A549 (cell line): Measurements from ENCODE around the gene ANKS1B. TPM values are rescaled to one million over a fixed set of nuclear protein-coding genes. Genes with fewer than 3 reads are reported as not detected.

ENCODE experiments used
- ATAC-seq, 2 experiments: fragments of 200-7000 bp in 1 of 2; fragments of >200 bp in 1 of 2; cut with Nextera tagmentation in 1 of 2; cut with Tn5 transposase in 1 of 2; 3 replicates each; pipeline versions ENCODE4 v1.8.0 to v1.9.1; 2018 to 2020; ENCODE audit warnings: mild to moderate bottlenecking in 1 of 2, moderate library complexity in 1 of 2
- CTCF ChIA-PET: fragments of 300-600 bp; sonication (Branson Sonifier 250); formaldehyde crosslinking; extraction: SDS; loops from one replicate; lab custom pipeline; 2021; ENCODE audit warnings: antibody characterized with exemption, inconsistent platforms; lab: Yijun Ruan, JAX
- POLR2A ChIA-PET: fragments of 350-600 bp; formaldehyde crosslinking; extraction: SDS; loops from one replicate; lab custom pipeline; 2021; ENCODE audit warnings: antibody characterized with exemption, inconsistent platforms; lab: Yijun Ruan, JAX
- DNase-seq, 2 experiments: peaks; one replicate each; pipeline versions ENCODE4 v3.0.0 to v3.0.0-alpha.2; 2011 to 2016; ENCODE audit warnings: low read depth in 1 of 2, low spot score in 1 of 2
- FAIRE-seq: peaks from 2 replicates; lab custom pipeline; 2011; peaks lifted over from hg19 to GRCh38; lab: Jason Lieb, UNC
- H3K27ac ChIP-seq, 2 experiments: fragments of >200 bp; sonication (Bioruptor Twin); formaldehyde crosslinking; 3 replicates each; pipeline ENCODE4 v1.5.1; 2016 to 2017
- H3K4me1 ChIP-seq: fragments of >200 bp; sonication (Bioruptor Twin); formaldehyde crosslinking; 3 replicates; pipeline ENCODE4 v1.6.1; 2016
- H3K4me2 ChIP-seq: fragments of >200 bp; sonication (Bioruptor Twin); formaldehyde crosslinking; 3 replicates; pipeline ENCODE4 v1.6.1; 2016
- H3K4me3 ChIP-seq: fragments of >200 bp; sonication (Bioruptor Twin); formaldehyde crosslinking; 3 replicates; pipeline ENCODE4 v1.5.1; 2016
- H3K9me3 ChIP-seq: fragments of >200 bp; sonication (Bioruptor Twin); formaldehyde crosslinking; 3 replicates; pipeline ENCODE4 v1.6.1; 2016
- CBX2 ChIP-seq: fragments of 200-600 bp; sonication (generic); IDR thresholded peaks from 2 replicates; pipeline ENCODE4 v1.6.1; 2016; ENCODE audit warnings: low read depth, mild to moderate bottlenecking, borderline replicate concordance
- CEBPB ChIP-seq, 2 experiments: fragments of >200 bp in 1 of 2; sonication (Bioruptor Twin) in 1 of 2; formaldehyde crosslinking in 1 of 2; IDR thresholded peaks; 2 replicates each; pipeline ENCODE4 v1.6.1; 2012 to 2016
- EHF ChIP-seq: fragments of 250-450 bp; sonication (Bioruptor Pico); IDR thresholded peaks from 2 replicates; pipeline ENCODE4 v1.5.0; 2020; ENCODE audit warnings: mild to moderate bottlenecking
- ESRRA ChIP-seq: fragments of 150-350 bp; IDR thresholded peaks from 2 replicates; pipeline ENCODE4 v1.6.1; 2014; ENCODE audit warnings: mild to moderate bottlenecking, low read length, borderline replicate concordance
- FOSL2 ChIP-seq, 2 experiments: fragments of 450-650 bp in 1 of 2; fragments of >200 bp in 1 of 2; sonication (Bioruptor Twin) in 1 of 2; formaldehyde crosslinking; IDR thresholded peaks; 2 replicates each; pipeline versions ENCODE4 v1.5.0 to v1.6.1; 2016 to 2020; ENCODE audit warnings: mild to moderate bottlenecking in 1 of 2, moderate library complexity in 1 of 2
- FOXS1 ChIP-seq: fragments of 250-450 bp; sonication (Bioruptor Pico); IDR thresholded peaks from 2 replicates; pipeline ENCODE4 v1.5.0; 2020; ENCODE audit warnings: mild to moderate bottlenecking, moderate library complexity
- HEYL ChIP-seq: fragments of 250-450 bp; sonication (Bioruptor Pico); IDR thresholded peaks from 2 replicates; pipeline ENCODE4 v1.8.0; 2021; ENCODE audit warnings: mild to moderate bottlenecking, moderate library complexity
- HOXA7 ChIP-seq: fragments of 250-450 bp; sonication (Bioruptor Pico); IDR thresholded peaks from 2 replicates; pipeline ENCODE4 v1.5.0; 2020; ENCODE audit warnings: mild to moderate bottlenecking, moderate library complexity
- HOXB13 ChIP-seq: fragments of 250-450 bp; sonication (Bioruptor Pico); IDR thresholded peaks from 2 replicates; pipeline ENCODE4 v1.5.0; 2020; ENCODE audit warnings: low read depth, mild to moderate bottlenecking, moderate library complexity
- KDM1A ChIP-seq: fragments of 200-600 bp; sonication (generic); IDR thresholded peaks from 2 replicates; pipeline ENCODE4 v1.6.1; 2016; ENCODE audit warnings: low read depth, mild to moderate bottlenecking
- MAFK ChIP-seq: fragments of 450-650 bp; IDR thresholded peaks from 2 replicates; pipeline ENCODE4 v1.6.1; 2014; ENCODE audit not compliant: partially characterized antibody
- MAX ChIP-seq: IDR thresholded peaks from 2 replicates; pipeline ENCODE4 v1.6.1; 2012
- MYC ChIP-seq: IDR thresholded peaks from 2 replicates; pipeline ENCODE4 v1.6.1; 2012; ENCODE audit warnings: mild to moderate bottlenecking, inconsistent platforms, low read length, improper control_type of control experiment, borderline replicate concordance
- NFE2L2 ChIP-seq: fragments of 150-350 bp; conservative IDR thresholded peaks from 2 replicates; pipeline ENCODE4 v1.6.1; 2014; ENCODE audit warnings: low read length
- NPAS2 ChIP-seq: fragments of 250-450 bp; sonication (Bioruptor Pico); IDR thresholded peaks from 2 replicates; pipeline ENCODE4 v1.8.0; 2022; ENCODE audit warnings: mild to moderate bottlenecking, moderate library complexity, borderline replicate concordance
- POLR2A ChIP-seq: IDR thresholded peaks from 2 replicates; pipeline ENCODE4 v1.6.1; 2012; ENCODE audit warnings: mild to moderate bottlenecking, low read length
- POLR2AphosphoS2 ChIP-seq: conservative IDR thresholded peaks from 2 replicates; pipeline ENCODE4 v1.6.1; 2012; ENCODE audit warnings: low read length, improper control_type of control experiment, inconsistent platforms
- RAD21 ChIP-seq, 2 experiments: fragments of >200 bp in 1 of 2; sonication (Bioruptor Twin) in 1 of 2; formaldehyde crosslinking in 1 of 2; IDR thresholded peaks in 1 of 2; conservative IDR thresholded peaks in 1 of 2; 2 replicates in 1 of 2; 3 replicates in 1 of 2; pipeline ENCODE4 v1.6.1; 2012 to 2018; ENCODE audit warnings: inconsistent platforms in 1 of 2
- RARB ChIP-seq: fragments of 250-450 bp; sonication (Bioruptor Pico); IDR thresholded peaks from 2 replicates; pipeline ENCODE4 v1.8.0; 2021; ENCODE audit warnings: mild to moderate bottlenecking, moderate library complexity
- RCOR1 ChIP-seq: fragments of 150-350 bp; IDR thresholded peaks from 2 replicates; pipeline ENCODE4 v1.6.1; 2014; ENCODE audit warnings: antibody characterized with exemption, low read length, low read depth
- REST ChIP-seq: fragments of 200-600 bp; sonication (generic); IDR thresholded peaks from 2 replicates; pipeline ENCODE4 v1.6.1; 2016; ENCODE audit warnings: antibody characterized with exemption, mild to moderate bottlenecking, moderate library complexity
- RFX5 ChIP-seq: fragments of 450-650 bp; IDR thresholded peaks from 2 replicates; pipeline ENCODE4 v1.7.1; 2014; ENCODE audit warnings: antibody characterized with exemption, mild to moderate bottlenecking, moderate library complexity
- SMC3 ChIP-seq: fragments of >200 bp; sonication (Bioruptor Twin); formaldehyde crosslinking; IDR thresholded peaks from 3 replicates; pipeline ENCODE4 v1.6.1; 2018; ENCODE audit warnings: inconsistent platforms
- SREBF2 ChIP-seq: fragments of 450-650 bp; IDR thresholded peaks from 2 replicates; pipeline ENCODE4 v1.6.1; 2014; ENCODE audit warnings: mild to moderate bottlenecking, moderate library complexity
- ZC3H11A ChIP-seq: fragments of 450-650 bp; IDR thresholded peaks from 2 replicates; pipeline ENCODE4 v1.6.1; 2014; ENCODE audit warnings: antibody characterized with exemption, mild to moderate bottlenecking
- ZFP36 ChIP-seq: fragments of 450-650 bp; IDR thresholded peaks from 2 replicates; pipeline ENCODE4 v1.6.1; 2014; ENCODE audit warnings: borderline replicate concordance; ENCODE audit not compliant: partially characterized antibody
- ZNF302 ChIP-seq: fragments of 250-450 bp; sonication (Bioruptor Pico); IDR thresholded peaks from 2 replicates; pipeline ENCODE4 v1.9.0; 2021; ENCODE audit warnings: inconsistent platforms, mild to moderate bottlenecking, moderate library complexity
- WGBS: methylation state at CpG from one replicate; pipeline ENCODE4 v1.1.6; 2017; ENCODE audit errors: missing lambda C conversion rate; 5-methylcytosine and 5-hydroxymethylcytosine counted together
- polyA plus RNA-seq, 4 experiments: library from polyadenylated mRNA; depleted of rRNA in 3 of 4; stranded (reverse); fragments of >200 nt; fragmentation: RNase III in 1 of 4; extraction: RNeasy Plus Mini Kit Qiagen cat#74134 plus additional on column Dnase treatment in 1 of 4; gene quantifications; 2 replicates in 3 of 4; 3 replicates in 1 of 4; pipeline ENCODE4 v1.2.3, GENCODE V29; 2011 to 2017
- TF ChIP-seq, protein P1 (sequence below): IDR thresholded peaks from 2 replicates; pipeline ENCODE4 v1.6.1; 2012; ENCODE audit warnings: low read depth, borderline replicate concordance
- TF ChIP-seq, protein P2 (sequence below): fragments of >200 bp; sonication (Bioruptor Twin); formaldehyde crosslinking; IDR thresholded peaks from 2 replicates; pipeline ENCODE4 v1.6.1; 2016

Gene ANKS1B
- polyA plus RNA-seq, 2 of the 4 experiments (the other 2 are of a cell fraction), result 1.5 to 2.2 TPM

DNA sequence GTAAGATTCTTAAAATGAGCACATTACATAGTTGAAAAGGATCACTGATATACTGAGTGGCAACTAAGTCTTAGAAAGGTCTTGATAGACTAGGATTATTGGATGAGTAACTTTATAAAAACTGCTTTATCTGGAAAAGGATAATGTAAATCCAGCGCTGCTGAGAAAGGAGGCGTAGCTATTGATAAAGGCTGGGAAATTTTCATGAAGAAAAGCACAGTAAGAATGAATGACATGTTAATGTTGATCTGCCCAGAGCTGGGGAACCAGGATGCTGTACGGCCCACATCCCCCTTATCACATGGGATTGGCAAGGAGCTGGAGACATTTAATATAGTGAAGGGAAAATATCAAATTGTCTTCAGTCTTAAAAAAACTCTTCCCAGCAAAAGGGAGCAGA lies 1165.7 kb downstream of the ANKS1B start:
- H3K4me1 ChIP-seq, result no peaks in the 10 kb centered on the region
- CTCF ChIA-PET, result interaction anchor here (0.8 to 1.9 kb wide), 3 partner anchors 10 to 186 kb away, joined by 3 to 6 read pairs (median 3); no protein-coding TSS in a partner anchor
- DNase-seq, result no peak
- TF ChIP-seq MYC (no peak), SREBF2 (no peak), POLR2A (no peak), RFX5 (no peak), MAX (no peak), ESRRA (no peak), CEBPB (IDR thresholded peaks at IDR 0.05) (no peak), ZFP36 (no peak), FOSL2 (IDR thresholded peaks at IDR 0.05) (no peak), FOSL2 (CRISPR knock-in tag; IDR thresholded peaks at IDR 0.05) (no peak)
- TF ChIP-seq, protein P1, sequence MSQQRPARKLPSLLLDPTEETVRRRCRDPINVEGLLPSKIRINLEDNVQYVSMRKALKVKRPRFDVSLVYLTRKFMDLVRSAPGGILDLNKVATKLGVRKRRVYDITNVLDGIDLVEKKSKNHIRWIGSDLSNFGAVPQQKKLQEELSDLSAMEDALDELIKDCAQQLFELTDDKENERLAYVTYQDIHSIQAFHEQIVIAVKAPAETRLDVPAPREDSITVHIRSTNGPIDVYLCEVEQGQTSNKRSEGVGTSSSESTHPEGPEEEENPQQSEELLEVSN, result no peak
- TF ChIP-seq, protein P2, sequence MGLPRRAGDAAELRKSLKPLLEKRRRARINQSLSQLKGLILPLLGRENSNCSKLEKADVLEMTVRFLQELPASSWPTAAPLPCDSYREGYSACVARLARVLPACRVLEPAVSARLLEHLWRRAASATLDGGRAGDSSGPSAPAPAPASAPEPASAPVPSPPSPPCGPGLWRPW, result no peak
- no peak for ATAC-seq
- FAIRE-seq, result no peak
- H3K9me3 ChIP-seq, result no peaks in the 10 kb centered on the region
- WGBS, result 70% methylated on average over 3 of the region's 3 CpGs
- no peak overlapping the region for H3K27ac ChIP-seq
- POLR2A ChIA-PET, result no interaction called here
- H3K4me2 ChIP-seq, result no peak overlapping the region
- H3K4me3 ChIP-seq, result no peak overlapping the region

DNA sequence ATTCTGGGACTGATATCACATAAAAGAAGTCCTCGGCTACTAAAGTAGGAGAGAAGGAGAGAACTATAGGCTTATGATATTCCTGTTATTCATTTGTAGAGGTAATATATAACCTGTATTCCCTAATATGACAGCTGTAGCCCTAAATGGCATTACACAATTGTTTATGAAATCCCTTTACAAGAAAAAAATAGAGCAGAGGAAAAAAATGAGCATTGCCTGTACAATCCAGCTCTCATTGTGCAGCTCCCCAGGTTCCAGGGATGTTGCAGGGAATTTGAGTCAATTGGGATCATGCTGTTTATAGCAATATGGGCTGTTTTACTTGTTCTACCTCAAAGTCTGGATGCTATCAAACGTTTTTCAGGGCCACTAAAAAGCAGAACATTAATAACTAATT lies 1166.5 kb downstream of the ANKS1B start:
- ATAC-seq (no peak), FAIRE-seq (no peak)
- POLR2A ChIA-PET, result no interaction called here
- WGBS, result 24% methylated on average over 2 of the region's 2 CpGs
- Histone ChIP-seq H3K4me1 (no peaks in the 10 kb centered on the region), H3K9me3 (no peaks in the 10 kb centered on the region)
- TF ChIP-seq HEYL (CRISPR knock-in tag) (no peak), NPAS2 (CRISPR knock-in tag) (no peak), SMC3 (no peak), RCOR1 (no peak), POLR2AphosphoS2 (no peak), POLR2A (no peak), RFX5 (no peak), HOXA7 (no peak)
- TF ChIP-seq, all 56 proteins: peak for 0
- CTCF ChIA-PET, result interaction anchor here (1.0 to 1.9 kb wide), 2 partner anchors 9 to 119 kb away, joined by 3 to 6 read pairs; no protein-coding TSS in a partner anchor
- no peak overlapping the region for H3K4me2 ChIP-seq
- no peak for DNase-seq
- H3K27ac ChIP-seq, result no peak overlapping the region
- H3K4me3 ChIP-seq, result no peak overlapping the region

- ChIA-PET POLR2A (no interaction called here), CTCF (interaction anchor here (1.9 kb wide), 1 partner anchor 8 kb away, joined by 6 read pairs; no protein-coding TSS in a partner anchor)
- no peaks in the 10 kb centered on the region for H3K4me1 ChIP-seq
- 35% methylated on average over 2 of the region's 2 CpGs for WGBS
- DNase-seq, result no peak
- no peak for TF ChIP-seq SMC3
- TF ChIP-seq MAFK, result peak; percentile 53
- TF ChIP-seq, all 56 proteins: peak for 1
- H3K4me3 ChIP-seq, result no peak overlapping the region
- no peak overlapping the region for H3K27ac ChIP-seq
- no peak for ATAC-seq
- FAIRE-seq, result no peak
- H3K9me3 ChIP-seq, result no peaks in the 10 kb centered on the region
- no peak overlapping the region for H3K4me2 ChIP-seq
Observed at GRCh38 chr12:98817742-98818141, 1167.0 kb downstream of the ANKS1B start.

DNA sequence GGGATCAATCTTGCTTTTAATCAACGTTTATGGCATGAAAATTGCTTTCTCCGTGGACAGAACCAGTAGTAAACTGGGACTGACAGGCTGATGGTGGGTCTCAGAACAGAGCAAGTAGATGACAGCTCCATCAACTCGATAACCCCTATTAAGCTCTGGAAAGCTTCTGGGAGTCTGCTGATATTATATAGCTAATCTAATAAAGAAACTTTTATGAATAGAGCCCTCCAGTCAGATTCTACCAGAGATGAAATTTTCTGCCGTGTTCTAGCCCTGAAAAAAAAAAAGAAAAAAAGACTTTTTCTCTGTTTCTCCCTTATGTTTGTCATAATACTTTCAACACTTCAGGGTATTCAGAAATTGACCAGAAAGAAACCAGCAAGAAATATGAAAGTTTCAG lies 1168.0 kb downstream of the ANKS1B start:
- no peak overlapping the region for H3K4me3 ChIP-seq
- H3K27ac ChIP-seq, result no peak overlapping the region
- ChIA-PET CTCF (no interaction called here), POLR2A (no interaction called here)
- ATAC-seq (no peak), DNase-seq (no peak), FAIRE-seq (no peak)
- 18% methylated on average over 4 of the region's 4 CpGs for WGBS
- H3K4me2 ChIP-seq, result no peak overlapping the region
- H3K9me3 ChIP-seq, result no peaks in the 10 kb centered on the region
- no peaks in the 10 kb centered on the region for H3K4me1 ChIP-seq
- TF ChIP-seq RAD21 (conservative IDR thresholded peaks at IDR 0.05 in 1 of 2, IDR thresholded peaks at IDR 0.05 in 1 of 2) (no peak), RARB (CRISPR knock-in tag) (no peak), CBX2 (no peak), HEYL (CRISPR knock-in tag) (no peak), NFE2L2 (no peak), REST (no peak), KDM1A (no peak), EHF (CRISPR knock-in tag) (no peak), HOXB13 (no peak), ZC3H11A (no peak), ZNF302 (no peak), FOXS1 (no peak)
